ACC112 (cell line): ENCODE results near the gene HCFC1R1.

ENCODE experiments used
- H2AFZ ChIP-seq: fragments of 200-600 bp; sonication (generic); one replicate; pipeline ENCODE4 v1.6.0; 2017; ENCODE audit warnings: antibody characterized with exemption, low read length; ENCODE audit not compliant: unreplicated experiment
- H3K27ac ChIP-seq: fragments of 200-600 bp; sonication (generic); 2 replicates; pipeline ENCODE4 v1.5.1; 2014; ENCODE audit warnings: low read depth, mild to moderate bottlenecking, antibody characterized with exemption, low read length, moderate library complexity
- H3K27me3 ChIP-seq: fragments of 200-600 bp; sonication (generic); 2 replicates; pipeline ENCODE4 v1.6.1; 2014; ENCODE audit warnings: mild to moderate bottlenecking, antibody characterized with exemption, low read length, moderate library complexity, mixed read lengths; ENCODE audit not compliant: insufficient read depth
- H3K36me3 ChIP-seq: fragments of 200-600 bp; sonication (generic); 2 replicates; pipeline ENCODE4 v1.6.1; 2016; ENCODE audit warnings: mild to moderate bottlenecking, antibody characterized with exemption, low read length, moderate library complexity, mixed read lengths; ENCODE audit not compliant: insufficient read depth
- H3K4me1 ChIP-seq: fragments of 200-600 bp; sonication (generic); one replicate; pipeline ENCODE4 v1.6.1; 2016; ENCODE audit warnings: low read length, mixed read lengths; ENCODE audit not compliant: insufficient read depth, unreplicated experiment, control insufficient read depth
- H3K4me3 ChIP-seq: fragments of 200-600 bp; sonication (generic); 2 replicates; pipeline ENCODE4 v1.5.1; 2014; ENCODE audit warnings: mild to moderate bottlenecking, low read depth, low read length
- H3K79me2 ChIP-seq: fragments of 200-600 bp; sonication (generic); one replicate; pipeline ENCODE4 v1.6.0; 2016; ENCODE audit warnings: low read length; ENCODE audit not compliant: control insufficient read depth, unreplicated experiment, insufficient read depth

HCFC1R1 gene

DNA sequence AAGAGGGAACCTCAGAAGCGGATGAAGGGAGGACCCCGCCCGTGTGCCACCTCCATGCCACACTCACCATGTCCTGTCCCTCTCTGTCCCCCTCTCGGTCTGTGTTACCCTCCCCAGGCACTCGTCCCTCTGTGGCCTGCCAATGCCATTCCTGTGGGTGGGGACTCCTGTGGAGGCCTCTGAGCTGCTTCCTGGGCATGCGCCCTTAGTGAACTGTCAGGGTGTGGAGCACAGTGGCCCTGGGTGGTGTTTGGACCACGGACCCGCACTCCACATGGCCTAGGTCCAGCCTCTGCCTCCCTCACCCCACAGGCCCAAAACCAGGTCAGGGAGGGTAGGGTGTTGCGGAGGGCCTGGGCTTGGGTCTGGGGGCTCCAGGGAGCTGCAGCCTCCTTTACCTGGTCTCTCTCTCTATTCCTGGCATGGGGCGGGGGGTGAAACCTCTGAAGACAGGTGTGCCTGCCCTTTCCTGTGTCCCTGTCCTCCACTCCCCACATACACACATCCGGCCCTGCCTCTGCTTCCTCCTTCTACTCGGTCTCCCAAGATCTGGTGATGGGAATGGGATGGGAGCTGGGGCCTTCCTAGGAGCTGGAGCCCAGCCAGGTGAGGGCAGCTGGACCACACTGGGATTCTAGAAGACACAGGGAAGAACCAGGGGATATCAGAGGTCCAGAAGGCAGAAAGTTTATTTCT lies 32.0 kb downstream of the HCFC1R1 start:
- no peaks in the 10 kb centered on the region for H3K79me2 ChIP-seq
- H3K36me3 ChIP-seq: no peaks in the 10 kb centered on the region
- H3K27ac ChIP-seq: no peak overlapping the region
- 0 out of 2 replicates have a peak, but pooled peaks cover 3% of the 10 kb centered on the region for H3K27me3 ChIP-seq
- H2AFZ ChIP-seq: no peak overlapping the region
- no peak overlapping the region for H3K4me3 ChIP-seq
- H3K4me1 ChIP-seq: no peaks in the 10 kb centered on the region

DNA sequence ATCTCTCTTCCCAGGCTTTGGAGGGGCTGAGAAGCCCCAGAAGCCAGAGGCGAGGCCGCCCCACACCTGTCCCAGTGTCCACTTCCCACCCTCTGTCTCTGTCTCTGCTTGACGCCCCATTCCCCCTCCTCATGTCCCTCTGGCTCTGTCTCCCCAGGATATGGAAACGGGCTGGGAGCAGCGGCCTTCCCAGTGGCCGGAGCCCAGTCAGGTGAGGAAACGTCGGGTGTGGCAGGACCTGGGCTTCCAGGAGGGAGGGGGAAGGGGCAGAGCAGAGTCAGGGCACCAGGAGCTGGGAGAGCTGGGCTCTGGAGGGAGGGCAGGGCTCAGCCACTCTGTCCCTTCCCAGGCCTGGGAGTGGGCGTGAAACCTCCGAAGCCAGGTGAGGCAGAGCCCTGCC lies 32.9 kb downstream of the HCFC1R1 start:
- Histone ChIP-seq H3K4me1 (no peaks in the 10 kb centered on the region), H3K79me2 (no peaks in the 10 kb centered on the region), H3K4me3 (no peak overlapping the region), H3K27ac (no peak overlapping the region), H2AFZ (no peak overlapping the region), H3K36me3 (no peaks in the 10 kb centered on the region), H3K27me3 (0 out of 2 replicates have a peak, but pooled peaks cover 3% of the 10 kb centered on the region)

DNA sequence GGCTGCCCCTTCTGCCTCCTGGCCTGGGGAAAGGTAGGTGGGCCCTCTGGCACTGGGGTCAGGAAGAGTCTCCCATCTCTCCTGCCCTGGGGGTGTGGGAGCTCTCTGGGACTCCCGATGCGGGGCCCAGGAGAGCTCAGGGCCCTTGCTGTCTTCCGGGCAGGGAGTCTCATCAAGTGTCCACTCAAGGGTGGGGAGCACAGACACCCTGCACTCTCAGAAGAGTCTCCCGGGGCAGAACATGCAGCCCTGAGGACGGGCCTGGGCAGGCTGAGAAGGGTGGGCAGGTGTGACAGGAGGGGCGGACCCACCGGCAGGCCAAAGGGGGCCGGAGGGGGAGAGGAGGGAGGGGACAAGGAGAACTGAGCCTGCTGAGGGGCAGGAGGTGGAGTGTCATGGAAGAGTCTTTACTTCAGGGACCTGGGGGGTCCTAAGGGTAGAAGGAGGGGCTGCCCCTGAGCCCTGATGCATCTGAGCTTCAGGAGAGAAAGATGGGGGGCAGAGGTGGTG lies 35.1 kb downstream of the HCFC1R1 start:
- Histone ChIP-seq H3K4me1 (no peaks in the 10 kb centered on the region), H3K27me3 (0 out of 2 replicates have a peak, but pooled peaks cover 3% of the 10 kb centered on the region)

DNA sequence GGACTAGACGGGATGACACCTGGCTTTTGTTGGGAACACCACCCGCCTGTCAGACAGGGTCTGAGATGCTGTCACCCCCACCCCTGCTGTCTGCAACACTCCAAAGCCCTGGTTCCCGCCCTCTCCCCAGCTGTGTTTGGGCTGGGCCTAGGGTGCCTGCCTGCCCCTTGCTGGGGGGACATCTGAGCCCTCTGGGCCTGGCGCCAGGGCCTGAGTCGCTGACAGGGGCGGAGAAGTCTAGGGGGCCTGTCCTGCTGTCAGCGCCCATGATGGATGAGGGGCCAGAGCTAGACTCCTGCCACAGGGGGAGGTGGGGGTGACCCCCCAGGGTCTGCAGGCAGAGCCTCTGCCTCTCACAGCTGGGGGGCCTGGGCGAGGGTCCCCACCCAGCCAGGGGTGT lies 35.9 kb downstream of the HCFC1R1 start:
- Histone ChIP-seq H3K27ac (no peak overlapping the region), H3K4me1 (no peaks in the 10 kb centered on the region), H2AFZ (no peak overlapping the region), H3K27me3 (0 out of 2 replicates have a peak, but pooled peaks cover 3% of the 10 kb centered on the region), H3K4me3 (no peak overlapping the region), H3K36me3 (no peaks in the 10 kb centered on the region), H3K79me2 (no peaks in the 10 kb centered on the region)

More for the DNA sequence above, 35.1 kb downstream of the HCFC1R1 start:
- H3K27ac ChIP-seq: no peak overlapping the region
- no peak overlapping the region for H3K4me3 ChIP-seq
- H2AFZ ChIP-seq: no peak overlapping the region
- no peaks in the 10 kb centered on the region for H3K79me2 ChIP-seq
- no peaks in the 10 kb centered on the region for H3K36me3 ChIP-seq

DNA sequence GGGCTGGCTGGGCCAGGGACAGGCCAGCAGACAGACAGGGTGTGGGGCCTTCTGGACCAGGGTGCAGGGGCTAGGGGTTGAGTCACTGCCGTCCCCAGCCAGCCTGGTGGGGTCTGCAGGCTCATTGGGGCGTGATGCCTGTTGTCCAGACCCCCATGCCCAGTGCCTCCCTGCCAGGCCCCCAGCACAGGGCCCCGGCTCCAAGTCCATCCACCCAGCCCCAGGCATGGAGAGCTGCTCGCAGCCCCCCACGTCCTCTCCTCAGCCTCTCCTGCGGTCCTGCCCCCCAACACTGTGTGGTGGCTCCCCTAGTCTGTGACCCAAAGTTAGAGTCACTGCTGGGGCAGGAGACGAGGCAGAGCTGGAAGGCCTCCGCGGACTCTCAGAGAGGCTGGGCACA lies 36.5 kb downstream of the HCFC1R1 start:
- H3K4me3 ChIP-seq: no peak overlapping the region
- H2AFZ ChIP-seq: no peak overlapping the region
- no peaks in the 10 kb centered on the region for H3K4me1 ChIP-seq
- no peak overlapping the region for H3K27ac ChIP-seq
- no peaks in the 10 kb centered on the region for H3K79me2 ChIP-seq
- H3K36me3 ChIP-seq: no peaks in the 10 kb centered on the region
- H3K27me3 ChIP-seq: 0 out of 2 replicates have a peak, but pooled peaks cover 3% of the 10 kb centered on the region

DNA sequence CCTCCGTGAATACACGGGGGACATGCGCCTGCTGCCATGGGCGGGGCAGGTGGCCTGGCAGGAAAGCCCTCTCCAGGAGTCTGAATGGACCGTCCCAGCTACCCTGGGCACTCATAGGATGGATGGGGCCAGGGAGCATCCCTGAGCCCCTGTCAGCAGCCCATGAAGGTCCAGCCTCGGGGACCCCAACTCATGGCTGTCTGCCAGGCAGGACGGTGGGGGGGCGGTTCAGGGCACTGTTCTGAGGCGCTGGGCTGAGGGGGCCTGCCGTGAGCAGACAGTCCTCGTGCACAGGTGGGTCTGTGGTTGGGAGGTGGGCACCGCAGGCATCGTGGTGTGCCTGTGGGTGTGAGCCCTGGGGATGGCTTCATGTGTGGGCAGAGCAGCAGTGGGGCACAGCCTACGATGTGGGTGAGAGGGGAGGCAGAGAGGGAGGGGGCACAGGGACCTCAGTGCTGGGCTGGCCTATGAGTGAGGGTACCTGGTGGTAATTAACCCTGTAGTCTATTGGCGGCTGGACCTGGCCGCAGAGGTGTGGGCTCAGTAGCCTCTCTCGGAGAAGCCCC lies 37.0 kb downstream of the HCFC1R1 start:
- no peak overlapping the region for H2AFZ ChIP-seq
- H3K4me3 ChIP-seq: no peak overlapping the region
- 0 out of 2 replicates have a peak, but pooled peaks cover 3% of the 10 kb centered on the region for H3K27me3 ChIP-seq
- no peaks in the 10 kb centered on the region for H3K36me3 ChIP-seq
- H3K79me2 ChIP-seq: no peaks in the 10 kb centered on the region
- no peak overlapping the region for H3K27ac ChIP-seq
- no peaks in the 10 kb centered on the region for H3K4me1 ChIP-seq

DNA sequence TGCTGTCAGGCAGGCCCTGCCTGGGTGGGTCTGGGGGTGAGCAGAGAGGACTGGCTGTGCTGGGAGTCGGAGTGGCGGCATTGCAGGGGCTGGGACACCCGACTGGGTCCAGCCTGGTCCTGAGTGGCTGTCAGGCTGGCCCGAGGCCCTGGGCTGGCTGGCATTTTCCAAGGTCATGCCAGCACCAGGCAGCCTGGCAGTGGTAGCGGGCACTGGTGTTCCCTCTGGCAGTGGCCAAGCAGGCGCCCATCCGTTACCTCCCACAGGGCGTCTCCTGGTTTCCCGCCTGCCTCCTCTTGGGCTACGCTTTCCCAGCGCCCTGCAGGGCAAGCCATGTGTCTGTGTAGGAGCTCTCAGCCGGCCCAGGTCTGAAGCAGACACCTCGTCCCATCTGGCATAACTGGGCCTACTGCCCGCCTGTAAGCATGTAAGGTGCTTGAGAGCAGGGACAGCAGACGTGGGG lies 37.8 kb downstream of the HCFC1R1 start:
- Histone ChIP-seq H2AFZ (no peak overlapping the region), H3K79me2 (no peaks in the 10 kb centered on the region), H3K27ac (no peak overlapping the region), H3K4me1 (peaks cover 5% of the 10 kb centered on the region), H3K4me3 (no peak overlapping the region), H3K36me3 (no peaks in the 10 kb centered on the region), H3K27me3 (0 out of 2 replicates have a peak, but pooled peaks cover 3% of the 10 kb centered on the region)

DNA sequence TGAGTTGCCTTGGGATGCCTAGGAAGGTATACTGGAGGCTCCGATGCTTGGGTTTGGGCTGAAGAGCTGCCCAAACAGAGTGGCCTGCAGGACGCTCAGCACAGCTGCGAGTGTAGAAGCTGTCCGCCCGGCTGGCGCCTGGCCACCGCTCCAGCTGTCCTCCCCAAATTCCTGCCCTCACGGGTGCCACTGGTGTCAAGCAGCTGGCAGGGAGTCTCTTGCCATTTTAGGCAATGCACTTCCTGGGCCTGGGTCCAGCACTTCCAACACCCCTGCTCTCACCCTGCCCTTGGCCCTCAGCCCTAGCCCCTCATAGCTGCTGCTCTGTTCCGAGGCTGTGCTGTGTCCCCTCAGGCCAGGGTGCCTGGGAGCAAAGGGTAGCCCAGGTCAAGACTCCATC lies 38.3 kb downstream of the HCFC1R1 start:
- H3K4me3 ChIP-seq: no peak overlapping the region
- no peaks in the 10 kb centered on the region for H3K79me2 ChIP-seq
- no peaks in the 10 kb centered on the region for H3K36me3 ChIP-seq
- H3K27me3 ChIP-seq: 0 out of 2 replicates have a peak, but pooled peaks cover 1% of the 10 kb centered on the region
- no peak overlapping the region for H3K27ac ChIP-seq
- peaks cover 7% of the 10 kb centered on the region for H3K4me1 ChIP-seq
- no peak overlapping the region for H2AFZ ChIP-seq

DNA sequence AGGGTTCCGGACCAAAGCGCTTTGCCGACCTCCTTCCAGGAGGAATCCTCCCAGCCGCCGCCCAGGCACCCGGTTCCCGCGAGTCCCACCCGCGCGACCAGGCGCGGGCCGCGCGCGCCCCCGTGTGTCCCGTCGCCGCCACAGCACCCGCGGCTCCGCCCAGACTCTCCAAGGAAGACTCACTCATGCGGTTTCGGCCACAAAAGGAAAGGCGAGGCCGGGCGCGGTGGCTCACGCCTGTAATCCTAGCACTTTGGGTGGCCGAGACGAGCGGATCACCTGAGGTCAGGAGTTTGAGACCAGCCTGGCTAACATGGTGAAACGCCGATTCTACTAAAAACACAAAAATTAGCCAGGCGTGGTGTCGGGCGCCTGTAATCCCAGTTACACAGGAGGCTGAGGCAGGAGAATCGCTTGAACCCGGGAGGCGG lies 40.0 kb downstream of the HCFC1R1 start:
- Histone ChIP-seq H3K36me3 (no peaks in the 10 kb centered on the region), H3K27me3 (no peaks in the 10 kb centered on the region), H3K4me1 (peaks cover 7% of the 10 kb centered on the region), H3K4me3 (peak overlapping the region; percentile 32; the same call in 1 of the 2 replicates), H2AFZ (no peak overlapping the region), H3K79me2 (peaks cover 7% of the 10 kb centered on the region), H3K27ac (no peak overlapping the region)

DNA sequence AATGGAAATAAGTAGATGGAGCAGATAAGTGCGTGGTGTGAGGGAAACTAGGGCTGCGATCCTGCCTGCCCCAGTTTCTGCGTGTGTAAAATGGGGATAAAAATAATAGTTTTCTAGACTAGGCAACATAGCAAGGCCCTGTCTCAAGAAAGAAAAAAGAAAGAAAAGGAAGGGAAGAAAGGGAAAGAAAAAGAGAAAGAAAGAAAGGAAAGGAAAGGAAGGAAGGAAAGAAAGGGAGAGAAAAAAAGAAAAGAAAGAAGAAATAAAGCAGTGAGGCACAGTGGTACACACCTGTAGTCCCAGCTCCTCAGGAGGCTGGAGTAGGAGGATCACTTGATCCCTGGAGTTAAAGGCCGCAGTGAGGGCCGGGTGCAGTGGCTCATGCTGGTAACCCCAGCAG lies 41.3 kb downstream of the HCFC1R1 start:
- Histone ChIP-seq H3K27me3 (no peaks in the 10 kb centered on the region), H3K36me3 (no peaks in the 10 kb centered on the region), H3K27ac (no peak overlapping the region), H3K79me2 (peaks cover 7% of the 10 kb centered on the region), H3K4me3 (no peak overlapping the region), H2AFZ (no peak overlapping the region), H3K4me1 (peaks cover 7% of the 10 kb centered on the region)

DNA sequence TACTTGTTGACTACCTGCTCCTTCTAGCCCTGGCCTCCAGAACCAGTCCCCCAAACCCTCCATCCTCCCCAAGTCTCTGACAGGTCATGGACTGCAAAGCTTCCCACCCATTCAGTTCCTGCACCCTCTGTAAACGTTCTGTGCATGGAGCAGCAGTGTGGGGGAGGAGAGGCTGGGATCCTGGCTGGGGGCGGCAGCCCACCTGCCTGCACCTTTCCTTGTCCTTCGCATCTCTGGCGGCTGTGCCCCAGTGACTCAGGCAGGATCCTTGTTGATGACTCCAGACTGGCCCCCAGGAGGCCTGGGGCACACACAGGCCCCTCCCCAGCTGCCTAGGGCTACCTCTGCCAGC lies 41.9 kb downstream of the HCFC1R1 start:
- Histone ChIP-seq H3K36me3 (no peaks in the 10 kb centered on the region), H3K27me3 (no peaks in the 10 kb centered on the region), H3K27ac (no peak overlapping the region), H2AFZ (no peak overlapping the region), H3K79me2 (peaks cover 7% of the 10 kb centered on the region), H3K4me1 (peaks cover 7% of the 10 kb centered on the region), H3K4me3 (no peak overlapping the region)
